ENCODE measurements around the gene SIVA1.
A peak's percentile ranks its signal among the peaks of the same experiment; 100 is the strongest.

The SIVA1 gene

DNA sequence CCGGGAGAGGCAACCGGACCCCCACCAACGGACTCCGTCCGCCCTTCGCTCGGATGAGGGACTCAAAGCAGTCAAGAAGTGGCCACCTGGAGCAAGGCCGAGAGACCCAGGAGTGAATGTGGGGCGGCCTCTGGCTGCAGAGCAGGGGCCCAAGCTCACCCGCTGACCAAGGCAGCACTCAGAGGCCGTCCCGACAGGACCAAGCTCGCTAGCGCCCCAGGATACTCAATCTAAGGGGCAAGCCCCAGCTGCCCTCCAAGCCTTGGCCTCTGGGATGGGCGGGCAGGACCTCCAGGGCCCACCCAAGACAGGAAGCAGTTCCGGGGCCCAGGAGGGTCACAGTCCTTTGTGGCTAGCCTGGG lies 41.7 kb downstream of the SIVA1 start:
- CTCF ChIA-PET = interaction anchor here (0.6 to 1.2 kb wide), 2 partner anchors 31 kb away, joined by 3 to 4 read pairs; no protein-coding TSS in a partner anchor

DNA sequence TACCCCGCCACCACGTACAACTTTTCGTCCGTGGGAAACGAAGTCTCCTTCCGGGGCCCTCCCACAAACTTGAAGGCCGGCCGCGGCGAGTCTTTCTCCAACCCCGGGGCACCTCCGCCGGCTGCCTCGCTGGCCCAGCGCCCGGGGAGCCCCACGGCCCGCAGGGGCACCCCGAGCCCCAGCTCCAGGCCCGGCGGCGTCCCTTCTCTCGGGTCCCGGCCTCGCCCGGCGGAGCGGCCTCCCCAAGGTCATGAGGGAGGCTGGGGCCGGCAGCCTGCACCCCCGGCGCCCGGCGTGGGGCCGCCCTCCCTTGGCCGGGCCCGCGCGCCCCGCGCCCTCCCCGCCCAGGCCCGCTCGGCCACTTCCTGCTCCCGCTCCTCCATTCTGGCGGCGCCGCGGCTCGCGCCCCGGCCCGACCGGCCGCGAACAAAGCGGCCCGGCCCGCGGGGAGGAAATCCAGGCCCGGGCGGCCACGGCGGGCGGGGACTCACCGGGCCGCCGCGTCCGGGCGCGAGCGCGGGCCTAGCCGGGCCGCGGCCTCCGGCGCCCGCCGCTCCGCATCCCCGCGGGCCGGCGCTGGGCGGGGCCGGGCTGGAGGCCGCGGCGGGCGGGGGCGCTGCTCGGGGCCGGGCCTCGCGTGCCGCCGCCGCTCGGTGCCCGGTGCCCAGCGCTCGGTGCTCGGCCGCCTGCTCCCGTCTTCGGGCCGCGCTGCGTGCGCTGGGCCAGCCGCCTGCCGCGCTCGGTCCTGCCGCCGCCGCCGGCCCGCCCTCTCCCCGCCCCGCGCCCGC lies 42.2 kb downstream of the SIVA1 start, which contains the start of gene AKT1:
AKT1 (minus strand) TSS at position 756 of the 788 bp plus-strand sequence. CDS start 3,105 bp downstream, outside the sequence.
- Histone ChIP-seq H3K27ac (ENCODE audit: extremely low read depth, low read depth, low read length) (peak within 1 kb of the TSS; percentile 78), H3K9me3 (ENCODE audit: control insufficient read depth, insufficient read depth, low read depth, low read length) (no peaks in the 10 kb centered on the region), H3K4me1 (ENCODE audit: control insufficient read depth, insufficient read depth, low read length) (peaks cover 10% of the 10 kb centered on the region), H3K36me3 (ENCODE audit: control insufficient read depth in 2 of 2, insufficient read depth in 1 of 2, low read length in 2 of 2) (peaks cover 0 to 33% of the 10 kb centered on the region in 2 experiments; a peak in 1 of 3 replicates), H3K4me3 (ENCODE audit: low read depth, low read length) (peak within 1 kb of the TSS; percentile 67)
- CTCF ChIA-PET = interaction anchor here (1.2 kb wide), 1 partner anchor 31 kb away, joined by 3 read pairs; no protein-coding TSS in a partner anchor
- no peak for TF ChIP-seq ZNF701 (tag by site-specific recombination; IDR thresholded peaks at IDR 0.05)
- TF ChIP-seq, protein P1, sequence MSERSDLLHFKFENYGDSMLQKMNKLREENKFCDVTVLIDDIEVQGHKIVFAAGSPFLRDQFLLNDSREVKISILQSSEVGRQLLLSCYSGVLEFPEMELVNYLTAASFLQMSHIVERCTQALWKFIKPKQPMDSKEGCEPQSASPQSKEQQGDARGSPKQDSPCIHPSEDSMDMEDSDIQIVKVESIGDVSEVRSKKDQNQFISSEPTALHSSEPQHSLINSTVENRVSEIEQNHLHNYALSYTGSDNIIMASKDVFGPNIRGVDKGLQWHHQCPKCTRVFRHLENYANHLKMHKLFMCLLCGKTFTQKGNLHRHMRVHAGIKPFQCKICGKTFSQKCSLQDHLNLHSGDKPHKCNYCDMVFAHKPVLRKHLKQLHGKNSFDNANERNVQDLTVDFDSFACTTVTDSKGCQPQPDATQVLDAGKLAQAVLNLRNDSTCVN (tag by site-specific recombination; optimal IDR thresholded peaks at IDR 0.05) = peak; percentile 10
- TF ChIP-seq ZBTB8A (tag by site-specific recombination; IDR thresholded peaks at IDR 0.05) = peak; percentile 56; the same call in 1 of the 2 replicates
- POLR2A ChIA-PET = interaction anchor here (0.7 to 1.7 kb wide), 3 partner anchors 14 to 42 kb away, joined by 4 to 7 read pairs (median 5); partner anchors contain the start of gene SIVA1

More for the DNA sequence above, 41.7 kb downstream of the SIVA1 start:
- peak overlapping the region; percentile 78 for H3K27ac ChIP-seq (ENCODE audit: extremely low read depth, low read depth, low read length)
- POLR2A ChIA-PET = interaction anchor here (0.7 to 1.7 kb wide), 3 partner anchors 13 to 42 kb away, joined by 4 to 7 read pairs (median 5); partner anchors contain the start of gene SIVA1
- H3K4me1 ChIP-seq (ENCODE audit: control insufficient read depth, insufficient read depth, low read length) = peaks cover 10% of the 10 kb centered on the region
- TF ChIP-seq ZXDB (tag by site-specific recombination; IDR thresholded peaks at IDR 0.05) (peak; percentile 96), ZNF768 (tag by site-specific recombination; IDR thresholded peaks at IDR 0.05) (no peak), ZBTB20 (tag by site-specific recombination; IDR thresholded peaks at IDR 0.05) (peak; percentile 89; the same call in 1 of the 2 replicates), ZNF341 (tag by site-specific recombination; IDR thresholded peaks at IDR 0.05; ENCODE audit: low read depth) (no peak), SP2 (tag by site-specific recombination; IDR thresholded peaks at IDR 0.05) (peak; percentile 75), BCL11B (tag by site-specific recombination; IDR thresholded peaks at IDR 0.05; ENCODE audit: low read depth) (0 out of 2 replicates have a peak, but pooled peaks have one; percentile 36), ZIC2 (tag by site-specific recombination; IDR thresholded peaks at IDR 0.05) (peak; percentile 52), GLIS2 (tag by site-specific recombination; IDR thresholded peaks at IDR 0.05) (peak; percentile 70), ZNF121 (tag by site-specific recombination; IDR thresholded peaks at IDR 0.05) (no peak)
- TF ChIP-seq, protein P1 (tag by site-specific recombination; optimal IDR thresholded peaks at IDR 0.05) = peak; percentile 13
- TF ChIP-seq, protein P2, sequence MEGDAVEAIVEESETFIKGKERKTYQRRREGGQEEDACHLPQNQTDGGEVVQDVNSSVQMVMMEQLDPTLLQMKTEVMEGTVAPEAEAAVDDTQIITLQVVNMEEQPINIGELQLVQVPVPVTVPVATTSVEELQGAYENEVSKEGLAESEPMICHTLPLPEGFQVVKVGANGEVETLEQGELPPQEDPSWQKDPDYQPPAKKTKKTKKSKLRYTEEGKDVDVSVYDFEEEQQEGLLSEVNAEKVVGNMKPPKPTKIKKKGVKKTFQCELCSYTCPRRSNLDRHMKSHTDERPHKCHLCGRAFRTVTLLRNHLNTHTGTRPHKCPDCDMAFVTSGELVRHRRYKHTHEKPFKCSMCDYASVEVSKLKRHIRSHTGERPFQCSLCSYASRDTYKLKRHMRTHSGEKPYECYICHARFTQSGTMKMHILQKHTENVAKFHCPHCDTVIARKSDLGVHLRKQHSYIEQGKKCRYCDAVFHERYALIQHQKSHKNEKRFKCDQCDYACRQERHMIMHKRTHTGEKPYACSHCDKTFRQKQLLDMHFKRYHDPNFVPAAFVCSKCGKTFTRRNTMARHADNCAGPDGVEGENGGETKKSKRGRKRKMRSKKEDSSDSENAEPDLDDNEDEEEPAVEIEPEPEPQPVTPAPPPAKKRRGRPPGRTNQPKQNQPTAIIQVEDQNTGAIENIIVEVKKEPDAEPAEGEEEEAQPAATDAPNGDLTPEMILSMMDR (tag by site-specific recombination; IDR thresholded peaks at IDR 0.05) = peak; percentile 73
- H3K9me3 ChIP-seq (ENCODE audit: control insufficient read depth, insufficient read depth, low read depth, low read length) = no peaks in the 10 kb centered on the region
- H3K36me3 ChIP-seq (ENCODE audit: control insufficient read depth in 2 of 2, insufficient read depth in 1 of 2, low read length in 2 of 2) = peaks cover 0 to 39% of the 10 kb centered on the region in 2 experiments; a peak in 1 of 3 replicates
- H3K4me3 ChIP-seq (ENCODE audit: low read depth, low read length) = peak overlapping the region; percentile 67
